ENCODE data around the gene JAKMIP1. TPM values are rescaled to one million over a fixed set of nuclear protein-coding genes. Genes with fewer than 3 reads are reported as not detected.

The JAKMIP1 gene
- total and polyA plus RNA-seq, 2 donors (not counting 1 experiment from before 2014, with no cell fraction given) = 0.49 to 1.0 TPM

GRCh38 chr4:6172093-6172926, 28.0 kb downstream of the JAKMIP1 start:
- Mint-ChIP-seq H3K27ac (no peak overlapping the region), H3K4me3 (no peak overlapping the region), H3K27me3 (no peaks in the 10 kb centered on the region), H3K4me1 (no peaks in the 10 kb centered on the region), H3K9me3 (ENCODE audit: insufficient read depth) (peaks cover 5% of the 10 kb centered on the region)
- no peak overlapping the region for H3K4me3 ChIP-seq (ENCODE audit: control extremely low read depth in 1 of 5, extremely low read depth in 1 of 5, insufficient read depth in 1 of 5, low read depth in 2 of 5, low read length in 4 of 5)
- H3K9me3 ChIP-seq (ENCODE audit: control extremely low read depth in 1 of 3, control insufficient read depth in 2 of 3, insufficient read depth in 1 of 3, low read length in 2 of 3) = peaks cover 0 to 4% (median 0%) of the 10 kb centered on the region in 3 donors
- no peaks in the 10 kb centered on the region for H3K79me2 ChIP-seq (ENCODE audit: control insufficient read depth, insufficient read depth, low read length)
- POLR2A ChIA-PET = no interaction called here
- H3K9ac ChIP-seq (ENCODE audit: low read length) = no peak overlapping the region
- no peaks in the 10 kb centered on the region for H3K27me3 ChIP-seq (replicated peaks in 1 of 4; ENCODE audit: control extremely low read depth in 1 of 4, control insufficient read depth in 3 of 4, insufficient read depth in 4 of 4, low read length in 3 of 4)
- ATAC-seq (ENCODE audit: low read depth) (no peak), DNase-seq (no peak)
- H3K27ac ChIP-seq (ENCODE audit: low read length in 2 of 2) = no peak overlapping the region
- no peak for TF ChIP-seq EZH2 (IDR thresholded peaks at IDR 0.05; ENCODE audit: borderline replicate concordance, insufficient read depth, low read depth, low read length, poor library complexity, severe bottlenecking)
- TF ChIP-seq, protein P1, sequence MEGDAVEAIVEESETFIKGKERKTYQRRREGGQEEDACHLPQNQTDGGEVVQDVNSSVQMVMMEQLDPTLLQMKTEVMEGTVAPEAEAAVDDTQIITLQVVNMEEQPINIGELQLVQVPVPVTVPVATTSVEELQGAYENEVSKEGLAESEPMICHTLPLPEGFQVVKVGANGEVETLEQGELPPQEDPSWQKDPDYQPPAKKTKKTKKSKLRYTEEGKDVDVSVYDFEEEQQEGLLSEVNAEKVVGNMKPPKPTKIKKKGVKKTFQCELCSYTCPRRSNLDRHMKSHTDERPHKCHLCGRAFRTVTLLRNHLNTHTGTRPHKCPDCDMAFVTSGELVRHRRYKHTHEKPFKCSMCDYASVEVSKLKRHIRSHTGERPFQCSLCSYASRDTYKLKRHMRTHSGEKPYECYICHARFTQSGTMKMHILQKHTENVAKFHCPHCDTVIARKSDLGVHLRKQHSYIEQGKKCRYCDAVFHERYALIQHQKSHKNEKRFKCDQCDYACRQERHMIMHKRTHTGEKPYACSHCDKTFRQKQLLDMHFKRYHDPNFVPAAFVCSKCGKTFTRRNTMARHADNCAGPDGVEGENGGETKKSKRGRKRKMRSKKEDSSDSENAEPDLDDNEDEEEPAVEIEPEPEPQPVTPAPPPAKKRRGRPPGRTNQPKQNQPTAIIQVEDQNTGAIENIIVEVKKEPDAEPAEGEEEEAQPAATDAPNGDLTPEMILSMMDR (IDR thresholded peaks at IDR 0.05) = no peak
- no peaks in the 10 kb centered on the region for H3K4me1 ChIP-seq (ENCODE audit: control insufficient read depth in 2 of 2, insufficient read depth in 2 of 2, low read length in 2 of 2)
- H2AFZ ChIP-seq (ENCODE audit: insufficient read depth, low read depth, low read length, poor library complexity, severe bottlenecking) = no peak overlapping the region
- CTCF ChIA-PET = no interaction called here
- no peak overlapping the region for H3K4me2 ChIP-seq (replicated peaks; ENCODE audit: low read depth, low read length, poor library complexity, severe bottlenecking)
- 44% methylated on average over 3 of the region's 9 CpGs for WGBS (ENCODE audit: insufficient coverage)
- H3K36me3 ChIP-seq (replicated peaks in 1 of 2; ENCODE audit: control extremely low read depth in 1 of 2, control insufficient read depth in 1 of 2, extremely low read depth in 1 of 2, insufficient read depth in 2 of 2, low read length in 1 of 2) = no peaks in the 10 kb centered on the region
- intact Hi-C loops (cut with micrococcal nuclease) = no loop called here
- no peaks in the 10 kb centered on the region for H4K20me1 ChIP-seq (ENCODE audit: control insufficient read depth, insufficient read depth, low read length, poor library complexity, severe bottlenecking)

DNA sequence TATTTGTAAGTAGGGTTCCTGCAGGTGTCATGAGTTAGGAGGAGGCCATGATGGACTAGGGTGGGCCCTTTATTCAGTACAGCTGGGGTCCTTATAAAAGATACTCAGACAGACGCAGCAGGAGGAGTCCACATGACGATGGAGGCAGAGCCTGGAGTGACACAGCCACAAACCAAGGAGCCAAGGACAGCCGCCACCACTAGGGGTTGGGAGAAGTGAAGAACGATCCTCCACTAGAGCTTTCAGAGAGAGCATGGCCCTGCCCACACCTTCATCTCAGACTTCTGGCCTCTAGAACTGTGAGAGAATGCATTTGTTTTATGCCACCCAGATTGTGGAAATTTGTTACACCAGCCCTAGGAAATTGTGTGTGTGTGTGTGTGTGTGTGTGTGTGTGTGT, 31.1 kb downstream of the JAKMIP1 start:
- no peaks in the 10 kb centered on the region for H3K36me3 ChIP-seq (replicated peaks in 1 of 2; ENCODE audit: control extremely low read depth in 1 of 2, control insufficient read depth in 1 of 2, extremely low read depth in 1 of 2, insufficient read depth in 2 of 2, low read length in 1 of 2)
- H3K4me3 Mint-ChIP-seq = no peak overlapping the region
- peaks cover 0 to 4% (median 0%) of the 10 kb centered on the region in 3 donors for H3K9me3 ChIP-seq (ENCODE audit: control extremely low read depth in 1 of 3, control insufficient read depth in 2 of 3, insufficient read depth in 1 of 3, low read length in 2 of 3)
- ChIA-PET POLR2A (no interaction called here), CTCF (no interaction called here)
- no peak overlapping the region for H3K27ac Mint-ChIP-seq
- no peak overlapping the region for H3K9ac ChIP-seq (ENCODE audit: low read length)
- H3K79me2 ChIP-seq (ENCODE audit: control insufficient read depth, insufficient read depth, low read length) = no peaks in the 10 kb centered on the region
- no peak for TF ChIP-seq EZH2 (IDR thresholded peaks at IDR 0.05; ENCODE audit: borderline replicate concordance, insufficient read depth, low read depth, low read length, poor library complexity, severe bottlenecking)
- H3K4me1 ChIP-seq (ENCODE audit: control insufficient read depth in 2 of 2, insufficient read depth in 2 of 2, low read length in 2 of 2) = no peaks in the 10 kb centered on the region
- no peak overlapping the region for H3K4me3 ChIP-seq (ENCODE audit: control extremely low read depth in 1 of 5, extremely low read depth in 1 of 5, insufficient read depth in 1 of 5, low read depth in 2 of 5, low read length in 4 of 5)
- H3K27me3 ChIP-seq (replicated peaks in 1 of 4; ENCODE audit: control extremely low read depth in 1 of 4, control insufficient read depth in 3 of 4, insufficient read depth in 4 of 4, low read length in 3 of 4) = no peaks in the 10 kb centered on the region
- no peak for ATAC-seq (ENCODE audit: low read depth)
- H3K9me3 Mint-ChIP-seq (ENCODE audit: insufficient read depth) = peaks cover 5% of the 10 kb centered on the region
- H4K20me1 ChIP-seq (ENCODE audit: control insufficient read depth, insufficient read depth, low read length, poor library complexity, severe bottlenecking) = no peaks in the 10 kb centered on the region
- H3K4me1 Mint-ChIP-seq = no peaks in the 10 kb centered on the region
- intact Hi-C loops (cut with micrococcal nuclease) = no loop called here
- DNase-seq = no peak
- no peak overlapping the region for H3K27ac ChIP-seq (ENCODE audit: low read length in 2 of 2)
- WGBS (ENCODE audit: insufficient coverage) = 90% methylated on average over 2 of the region's 4 CpGs
- H2AFZ ChIP-seq (ENCODE audit: insufficient read depth, low read depth, low read length, poor library complexity, severe bottlenecking) = no peak overlapping the region
- H3K4me2 ChIP-seq (replicated peaks; ENCODE audit: low read depth, low read length, poor library complexity, severe bottlenecking) = no peak overlapping the region
- H3K27me3 Mint-ChIP-seq = no peaks in the 10 kb centered on the region
